ENCODE data around the gene ZFP1. TPM values are rescaled to one million over a fixed set of nuclear protein-coding genes. Genes with fewer than 3 reads are reported as not detected.
"Not testable (repeated sequence)": the region's sequence is repeated elsewhere in the genome, so short reads cannot be mapped to it uniquely, and the experiment has no call there.

The ZFP1 gene
- total RNA-seq, 1 donor from 2014 or later = 12.4 TPM

GRCh38 chr16:75203667-75204409, 55.5 kb downstream of the ZFP1 start:
- no peak for DNase-seq (ENCODE audit: low spot score)

- DNase-seq (ENCODE audit: low spot score) = no peak
Measured at GRCh38 chr16:75204410-75204758, 56.1 kb downstream of the ZFP1 start.

- DNase-seq (ENCODE audit: low spot score) = not testable (repeated sequence)
Measured at GRCh38 chr16:75204905-75205304, 56.6 kb downstream of the ZFP1 start.

GRCh38 chr16:75205438-75205837, 57.1 kb downstream of the ZFP1 start:
- not testable (repeated sequence) for DNase-seq (ENCODE audit: low spot score)

GRCh38 chr16:75205961-75206748, 57.8 kb downstream of the ZFP1 start:
- DNase-seq (ENCODE audit: low spot score) = not testable (repeated sequence)

GRCh38 chr16:75206749-75207451, 58.6 kb downstream of the ZFP1 start, which contains the start of gene CTRB2:
Gene CTRB2, minus strand, starts transcription at chr16:75207161. Its CDS starts 20 bp downstream, at chr16:75207141.
- no peak for DNase-seq (ENCODE audit: low spot score)

GRCh38 chr16:75207831-75208230, 59.5 kb downstream of the ZFP1 start:
- DNase-seq (ENCODE audit: low spot score) = no peak

- no peak for DNase-seq (ENCODE audit: low spot score)
Measured at GRCh38 chr16:75208242-75208825, 60.0 kb downstream of the ZFP1 start.

- no peak for DNase-seq (ENCODE audit: low spot score)
Measured at GRCh38 chr16:75208861-75209505, 60.7 kb downstream of the ZFP1 start.

- not testable (repeated sequence) for DNase-seq (ENCODE audit: low spot score)
Measured at GRCh38 chr16:75209514-75209913, 61.2 kb downstream of the ZFP1 start.

- no peak for DNase-seq (ENCODE audit: low spot score)
Measured at GRCh38 chr16:75209944-75210343, 61.6 kb downstream of the ZFP1 start.

GRCh38 chr16:75211286-75211685, 63.0 kb downstream of the ZFP1 start:
- DNase-seq (ENCODE audit: low spot score) = not testable (repeated sequence)

GRCh38 chr16:75216127-75216526, 67.8 kb downstream of the ZFP1 start:
- no peak for DNase-seq (ENCODE audit: low spot score)

- no peak for DNase-seq (ENCODE audit: low spot score)
Measured at GRCh38 chr16:75216576-75216975, 68.3 kb downstream of the ZFP1 start.

GRCh38 chr16:75217389-75217851, 69.1 kb downstream of the ZFP1 start:
- DNase-seq (ENCODE audit: low spot score) = no peak

- no peak for DNase-seq (ENCODE audit: low spot score)
Measured at GRCh38 chr16:75218256-75219076, 70.1 kb downstream of the ZFP1 start, which contains the start of gene CTRB1. Gene CTRB1, plus strand, starts transcription at chr16:75218988. Its CDS starts 20 bp downstream, at chr16:75219008.

- DNase-seq (ENCODE audit: low spot score) = no peak
Measured at GRCh38 chr16:75219088-75219487, 70.8 kb downstream of the ZFP1 start.

- no peak for DNase-seq (ENCODE audit: low spot score)
Measured at GRCh38 chr16:75219838-75220237, 71.5 kb downstream of the ZFP1 start.

Data from ureter (tissue), 1 donor.